ENCODE data around the gene NOL7.

The NOL7 gene

DNA sequence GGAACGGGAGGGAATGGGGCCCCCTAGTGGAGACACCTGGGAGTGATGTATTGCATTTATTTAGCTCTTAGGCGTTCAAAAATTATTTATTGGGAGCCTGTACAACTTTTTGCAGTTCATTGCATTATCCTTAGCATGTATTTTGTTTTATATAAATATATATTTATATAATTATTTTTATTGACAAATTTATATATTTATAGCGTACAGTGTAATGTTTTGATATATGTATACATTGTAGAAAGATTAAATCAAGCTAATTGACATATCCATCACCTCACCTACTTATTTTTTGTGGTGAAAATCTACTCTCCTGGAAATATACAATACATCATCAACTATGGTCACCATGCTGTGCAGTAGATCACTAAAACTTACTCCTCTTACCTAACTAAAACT lies 39.8 kb upstream of the NOL7 start:
- TF ChIP-seq TEAD4 (IDR thresholded peaks at IDR 0.05) = no peak
- no peak for TF ChIP-seq CEBPB (IDR thresholded peaks at IDR 0.05)
- TF ChIP-seq RAD21 (IDR thresholded peaks at IDR 0.05; ENCODE audit: low read depth) = peak; percentile 55; the same call in 1 of the 2 replicates

DNA sequence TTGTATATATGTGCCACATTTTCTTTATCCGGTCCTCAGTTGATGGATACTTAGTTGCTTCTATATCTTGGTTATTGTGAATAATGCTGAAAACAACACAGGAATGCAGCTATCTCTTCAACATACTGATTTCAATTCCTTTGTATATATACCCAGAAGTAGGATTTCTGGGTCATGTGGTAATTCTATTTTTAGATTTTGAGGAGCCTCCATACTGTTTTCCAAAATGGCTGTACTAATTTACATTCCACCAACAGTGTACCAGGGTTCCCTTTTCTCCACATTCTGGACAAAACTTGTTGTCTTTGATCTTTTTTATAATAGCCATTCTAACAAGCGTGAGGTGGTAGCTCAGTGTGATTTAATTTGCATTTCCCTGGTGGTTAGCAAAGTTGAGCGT lies 39.1 kb upstream of the NOL7 start:
- TF ChIP-seq EGR1 (IDR thresholded peaks at IDR 0.05) (no peak), CREB1 (IDR thresholded peaks at IDR 0.05; ENCODE audit: low read depth) (no peak), EP300 (IDR thresholded peaks at IDR 0.05; ENCODE audit: borderline replicate concordance) (no peak), TCF12 (IDR thresholded peaks at IDR 0.05; ENCODE audit: low read depth) (no peak), ZBTB7A (IDR thresholded peaks at IDR 0.05; ENCODE audit: low read depth) (no peak), CEBPB (IDR thresholded peaks at IDR 0.05) (no peak), TEAD4 (IDR thresholded peaks at IDR 0.05) (no peak), TAF1 (IDR thresholded peaks at IDR 0.05; ENCODE audit: low read depth) (no peak), FOXM1 (IDR thresholded peaks at IDR 0.05; ENCODE audit: borderline replicate concordance, low read depth) (no peak)
- TF ChIP-seq, protein P1, sequence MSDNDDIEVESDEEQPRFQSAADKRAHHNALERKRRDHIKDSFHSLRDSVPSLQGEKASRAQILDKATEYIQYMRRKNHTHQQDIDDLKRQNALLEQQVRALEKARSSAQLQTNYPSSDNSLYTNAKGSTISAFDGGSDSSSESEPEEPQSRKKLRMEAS (IDR thresholded peaks at IDR 0.05) = no peak
- TF ChIP-seq, protein P2, sequence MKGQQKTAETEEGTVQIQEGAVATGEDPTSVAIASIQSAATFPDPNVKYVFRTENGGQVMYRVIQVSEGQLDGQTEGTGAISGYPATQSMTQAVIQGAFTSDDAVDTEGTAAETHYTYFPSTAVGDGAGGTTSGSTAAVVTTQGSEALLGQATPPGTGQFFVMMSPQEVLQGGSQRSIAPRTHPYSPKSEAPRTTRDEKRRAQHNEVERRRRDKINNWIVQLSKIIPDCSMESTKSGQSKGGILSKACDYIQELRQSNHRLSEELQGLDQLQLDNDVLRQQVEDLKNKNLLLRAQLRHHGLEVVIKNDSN (IDR thresholded peaks at IDR 0.05) = no peak

DNA sequence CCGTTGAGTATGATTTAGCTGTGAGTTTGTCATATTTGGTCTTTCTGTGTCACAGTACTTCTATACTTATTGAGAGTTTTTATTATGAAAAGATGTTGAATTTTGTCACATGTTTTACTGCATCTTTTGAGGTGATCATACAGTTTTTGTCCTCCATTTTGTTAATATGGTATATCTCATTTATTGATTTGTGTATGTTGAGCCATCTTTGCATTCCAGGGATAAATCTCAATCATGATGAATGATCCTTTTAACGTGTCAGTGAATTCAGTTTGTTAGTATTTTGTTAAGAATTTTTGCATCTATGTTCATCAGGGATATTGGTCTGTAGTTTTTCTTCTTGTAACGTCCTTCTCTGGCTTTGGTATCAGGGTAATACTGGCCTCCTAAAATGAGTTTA lies 37.2 kb upstream of the NOL7 start:
- TF ChIP-seq CEBPB (IDR thresholded peaks at IDR 0.05) (no peak), CREB1 (IDR thresholded peaks at IDR 0.05; ENCODE audit: low read depth) (no peak), EP300 (IDR thresholded peaks at IDR 0.05; ENCODE audit: borderline replicate concordance) (no peak), NFIC (IDR thresholded peaks at IDR 0.05) (no peak), EGR1 (IDR thresholded peaks at IDR 0.05) (no peak), YY1 (IDR thresholded peaks at IDR 0.05; ENCODE audit: low read depth) (no peak), TCF12 (IDR thresholded peaks at IDR 0.05; ENCODE audit: low read depth) (no peak), TAF1 (IDR thresholded peaks at IDR 0.05; ENCODE audit: low read depth) (no peak), ZBTB7A (IDR thresholded peaks at IDR 0.05; ENCODE audit: low read depth) (no peak), FOXM1 (IDR thresholded peaks at IDR 0.05; ENCODE audit: borderline replicate concordance, low read depth) (no peak), TEAD4 (IDR thresholded peaks at IDR 0.05) (no peak), RAD21 (IDR thresholded peaks at IDR 0.05; ENCODE audit: low read depth) (no peak)
- TF ChIP-seq, protein P2 (IDR thresholded peaks at IDR 0.05) = no peak
- TF ChIP-seq, protein P3, sequence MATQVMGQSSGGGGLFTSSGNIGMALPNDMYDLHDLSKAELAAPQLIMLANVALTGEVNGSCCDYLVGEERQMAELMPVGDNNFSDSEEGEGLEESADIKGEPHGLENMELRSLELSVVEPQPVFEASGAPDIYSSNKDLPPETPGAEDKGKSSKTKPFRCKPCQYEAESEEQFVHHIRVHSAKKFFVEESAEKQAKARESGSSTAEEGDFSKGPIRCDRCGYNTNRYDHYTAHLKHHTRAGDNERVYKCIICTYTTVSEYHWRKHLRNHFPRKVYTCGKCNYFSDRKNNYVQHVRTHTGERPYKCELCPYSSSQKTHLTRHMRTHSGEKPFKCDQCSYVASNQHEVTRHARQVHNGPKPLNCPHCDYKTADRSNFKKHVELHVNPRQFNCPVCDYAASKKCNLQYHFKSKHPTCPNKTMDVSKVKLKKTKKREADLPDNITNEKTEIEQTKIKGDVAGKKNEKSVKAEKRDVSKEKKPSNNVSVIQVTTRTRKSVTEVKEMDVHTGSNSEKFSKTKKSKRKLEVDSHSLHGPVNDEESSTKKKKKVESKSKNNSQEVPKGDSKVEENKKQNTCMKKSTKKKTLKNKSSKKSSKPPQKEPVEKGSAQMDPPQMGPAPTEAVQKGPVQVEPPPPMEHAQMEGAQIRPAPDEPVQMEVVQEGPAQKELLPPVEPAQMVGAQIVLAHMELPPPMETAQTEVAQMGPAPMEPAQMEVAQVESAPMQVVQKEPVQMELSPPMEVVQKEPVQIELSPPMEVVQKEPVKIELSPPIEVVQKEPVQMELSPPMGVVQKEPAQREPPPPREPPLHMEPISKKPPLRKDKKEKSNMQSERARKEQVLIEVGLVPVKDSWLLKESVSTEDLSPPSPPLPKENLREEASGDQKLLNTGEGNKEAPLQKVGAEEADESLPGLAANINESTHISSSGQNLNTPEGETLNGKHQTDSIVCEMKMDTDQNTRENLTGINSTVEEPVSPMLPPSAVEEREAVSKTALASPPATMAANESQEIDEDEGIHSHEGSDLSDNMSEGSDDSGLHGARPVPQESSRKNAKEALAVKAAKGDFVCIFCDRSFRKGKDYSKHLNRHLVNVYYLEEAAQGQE (IDR thresholded peaks at IDR 0.05; ENCODE audit: low read depth) = no peak
- TF ChIP-seq, protein P1 (IDR thresholded peaks at IDR 0.05) = no peak

DNA sequence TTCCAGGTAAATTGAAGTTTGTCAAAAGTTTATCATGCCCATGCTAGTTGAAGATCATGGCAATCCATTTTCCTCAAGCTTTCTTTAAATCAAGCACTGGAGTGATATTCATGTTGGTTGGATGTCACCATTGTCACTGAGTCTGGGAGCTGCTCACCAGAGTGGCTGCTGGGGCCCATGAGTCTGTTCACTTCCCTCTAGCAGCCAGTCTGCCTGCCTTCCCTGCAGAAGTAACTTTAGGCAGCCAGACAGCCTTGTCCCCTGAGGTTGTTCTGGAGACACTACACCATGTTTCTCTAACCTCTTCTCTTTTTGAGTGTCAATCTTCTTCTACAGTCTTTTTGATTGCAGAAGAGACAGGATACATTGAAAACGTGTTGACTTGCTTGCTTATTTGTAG lies 35.2 kb upstream of the NOL7 start:
- TF ChIP-seq, protein P3 (IDR thresholded peaks at IDR 0.05; ENCODE audit: low read depth) = no peak
- TF ChIP-seq ZBTB7A (IDR thresholded peaks at IDR 0.05; ENCODE audit: low read depth) (no peak), YY1 (IDR thresholded peaks at IDR 0.05; ENCODE audit: low read depth) (no peak), NFIC (IDR thresholded peaks at IDR 0.05) (no peak), EGR1 (IDR thresholded peaks at IDR 0.05) (no peak), TCF12 (IDR thresholded peaks at IDR 0.05; ENCODE audit: low read depth) (no peak), FOXM1 (IDR thresholded peaks at IDR 0.05; ENCODE audit: borderline replicate concordance, low read depth) (no peak), CEBPB (IDR thresholded peaks at IDR 0.05) (no peak), TEAD4 (IDR thresholded peaks at IDR 0.05) (no peak)
- TF ChIP-seq, protein P2 (IDR thresholded peaks at IDR 0.05) = no peak

DNA sequence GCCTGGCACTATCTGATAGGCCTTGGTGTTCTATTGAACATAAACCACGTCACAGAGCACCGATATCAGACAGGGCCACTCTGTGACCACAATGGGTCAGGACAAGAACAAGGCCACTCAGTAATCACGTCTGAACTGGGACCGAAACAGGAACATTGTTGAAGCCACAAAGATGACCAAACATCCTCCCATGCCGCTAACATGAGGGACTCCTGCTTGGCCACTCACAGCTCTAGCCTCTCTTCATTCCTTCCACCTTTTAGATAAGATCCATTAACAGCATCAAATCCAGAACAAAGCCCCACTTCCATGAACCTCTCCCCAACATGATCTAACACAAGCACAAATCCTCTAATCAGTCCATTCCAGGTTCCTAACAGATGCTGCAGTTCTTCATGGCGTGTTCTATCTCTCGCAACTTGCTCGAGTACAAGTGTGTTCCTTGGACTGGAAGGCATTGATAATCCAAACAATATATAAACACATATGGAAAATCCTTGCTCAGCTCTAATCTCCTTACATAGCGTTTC lies 33.4 kb upstream of the NOL7 start:
- no peak for TF ChIP-seq EP300 (IDR thresholded peaks at IDR 0.05; ENCODE audit: borderline replicate concordance)
- no peak for TF ChIP-seq RAD21 (IDR thresholded peaks at IDR 0.05; ENCODE audit: low read depth)
- TF ChIP-seq EGR1 (IDR thresholded peaks at IDR 0.05) = no peak
- TF ChIP-seq TCF12 (IDR thresholded peaks at IDR 0.05; ENCODE audit: low read depth) = no peak
- no peak for TF ChIP-seq YY1 (IDR thresholded peaks at IDR 0.05; ENCODE audit: low read depth)
- TF ChIP-seq ZBTB7A (IDR thresholded peaks at IDR 0.05; ENCODE audit: low read depth) = no peak
- no peak for TF ChIP-seq TEAD4 (IDR thresholded peaks at IDR 0.05)
- TF ChIP-seq FOXM1 (IDR thresholded peaks at IDR 0.05; ENCODE audit: borderline replicate concordance, low read depth) = no peak
- TF ChIP-seq, protein P2 (IDR thresholded peaks at IDR 0.05) = no peak
- TF ChIP-seq TAF1 (IDR thresholded peaks at IDR 0.05; ENCODE audit: low read depth) = no peak
- no peak for TF ChIP-seq NFIC (IDR thresholded peaks at IDR 0.05)
- TF ChIP-seq, protein P1 (IDR thresholded peaks at IDR 0.05) = no peak
- no peak for TF ChIP-seq CEBPB (IDR thresholded peaks at IDR 0.05)
- no peak for TF ChIP-seq CREB1 (IDR thresholded peaks at IDR 0.05; ENCODE audit: low read depth)
- TF ChIP-seq, protein P3 (IDR thresholded peaks at IDR 0.05; ENCODE audit: low read depth) = no peak
